Measurements from ENCODE around the gene NFATC2. TPM values are rescaled to one million over a fixed set of nuclear protein-coding genes. Genes with fewer than 3 reads are reported as not detected.
A peak's percentile ranks its signal among the peaks of the same experiment; 100 is the strongest.

Gene NFATC2
- total RNA-seq, 6 experiments from 2014 or later: 3.9 to 7.1 (median 4.7) TPM

DNA sequence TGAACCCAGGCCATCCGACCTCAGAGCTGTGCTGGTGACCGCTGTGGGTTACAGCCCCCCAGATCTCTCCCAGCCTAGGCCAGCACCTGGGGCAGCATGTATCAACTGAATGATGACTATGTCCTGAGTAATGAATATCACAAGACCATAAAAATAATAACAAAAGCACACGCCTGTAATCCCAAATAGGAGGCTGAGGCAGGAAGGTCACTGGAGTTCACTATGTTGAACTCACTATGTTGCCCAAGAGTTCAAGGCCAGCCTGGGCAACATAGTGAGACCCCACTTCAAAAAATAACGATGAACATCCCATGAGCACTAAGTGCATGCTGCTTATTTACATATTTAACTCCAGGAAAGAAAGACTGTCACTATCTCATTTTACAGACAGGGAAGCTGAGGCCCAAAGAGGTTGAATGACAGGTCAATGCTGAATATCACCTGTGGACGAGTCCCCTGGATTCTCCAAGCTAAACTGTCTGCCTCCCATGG, 92.3 kb downstream of the NFATC2 start:
- H3K27ac ChIP-seq: no peak overlapping the region

DNA sequence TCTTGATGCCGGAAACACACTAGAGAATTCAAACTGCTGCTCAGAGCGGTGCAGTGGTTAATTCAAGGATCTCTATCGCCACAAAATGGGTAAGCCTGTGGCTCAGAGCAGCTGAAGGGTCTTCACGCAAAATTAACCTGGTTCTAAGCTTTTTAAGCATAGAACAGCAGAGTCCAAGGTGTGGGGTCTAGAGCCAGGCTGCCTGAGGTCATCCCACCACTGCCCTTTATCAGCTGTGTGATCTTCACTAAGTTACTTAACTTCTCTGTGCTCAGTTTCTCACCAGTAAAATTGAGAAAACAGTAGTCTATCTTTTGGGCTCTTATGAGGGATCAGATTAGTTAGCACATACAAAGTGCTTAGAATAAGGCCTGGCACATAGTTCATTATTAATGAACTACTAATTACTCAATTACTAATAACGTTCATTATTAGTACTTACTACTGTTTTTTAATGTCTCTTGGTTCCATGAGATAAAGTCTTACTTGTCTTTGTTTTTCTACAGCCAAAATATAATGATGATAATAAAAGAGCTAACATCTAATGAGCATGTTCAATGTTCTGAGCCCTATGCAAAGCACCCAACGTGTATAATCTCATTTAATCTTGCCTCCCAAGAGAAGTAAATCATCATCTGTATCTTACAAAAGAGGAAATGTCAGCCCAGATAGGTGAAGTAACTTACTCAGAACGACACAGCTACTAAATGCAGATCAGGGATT, 92.9 kb downstream of the NFATC2 start:
- 80% methylated on average over 7 of the region's 7 CpGs for WGBS (ENCODE audit: insufficient coverage, low coverage, low lambda C conversion rate, missing lambda C conversion rate)
- Histone ChIP-seq H3K27ac (no peak overlapping the region), H3K27me3 (no peaks in the 10 kb centered on the region), H3K9me3 (no peaks in the 10 kb centered on the region), H3K4me1 (peaks cover 0 to 15% (median 7%) of the 10 kb centered on the region in 4 donors), H3K4me3 (no peak overlapping the region), H3K36me3 (peaks cover 0 to 13% (median 0%) of the 10 kb centered on the region in 4 donors)
- no peak for TF ChIP-seq POLR2A (IDR thresholded peaks at IDR 0.05)
- TF ChIP-seq, protein P1, sequence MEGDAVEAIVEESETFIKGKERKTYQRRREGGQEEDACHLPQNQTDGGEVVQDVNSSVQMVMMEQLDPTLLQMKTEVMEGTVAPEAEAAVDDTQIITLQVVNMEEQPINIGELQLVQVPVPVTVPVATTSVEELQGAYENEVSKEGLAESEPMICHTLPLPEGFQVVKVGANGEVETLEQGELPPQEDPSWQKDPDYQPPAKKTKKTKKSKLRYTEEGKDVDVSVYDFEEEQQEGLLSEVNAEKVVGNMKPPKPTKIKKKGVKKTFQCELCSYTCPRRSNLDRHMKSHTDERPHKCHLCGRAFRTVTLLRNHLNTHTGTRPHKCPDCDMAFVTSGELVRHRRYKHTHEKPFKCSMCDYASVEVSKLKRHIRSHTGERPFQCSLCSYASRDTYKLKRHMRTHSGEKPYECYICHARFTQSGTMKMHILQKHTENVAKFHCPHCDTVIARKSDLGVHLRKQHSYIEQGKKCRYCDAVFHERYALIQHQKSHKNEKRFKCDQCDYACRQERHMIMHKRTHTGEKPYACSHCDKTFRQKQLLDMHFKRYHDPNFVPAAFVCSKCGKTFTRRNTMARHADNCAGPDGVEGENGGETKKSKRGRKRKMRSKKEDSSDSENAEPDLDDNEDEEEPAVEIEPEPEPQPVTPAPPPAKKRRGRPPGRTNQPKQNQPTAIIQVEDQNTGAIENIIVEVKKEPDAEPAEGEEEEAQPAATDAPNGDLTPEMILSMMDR (IDR thresholded peaks at IDR 0.05): no peak
- intact Hi-C loops (cut with DNase I): no loop called here
- no peak for DNase-seq
- ATAC-seq: no peak

More for the DNA sequence above, 92.3 kb downstream of the NFATC2 start:
- H3K4me1 ChIP-seq: peaks cover 0 to 15% (median 7%) of the 10 kb centered on the region in 4 donors
- no peak overlapping the region for H3K4me3 ChIP-seq
- no peak for DNase-seq
- H3K27me3 ChIP-seq: no peaks in the 10 kb centered on the region
- TF ChIP-seq, protein P1 (IDR thresholded peaks at IDR 0.05): no peak
- no peak for TF ChIP-seq POLR2A (IDR thresholded peaks at IDR 0.05)
- no peaks in the 10 kb centered on the region for H3K9me3 ChIP-seq
- intact Hi-C loops (cut with DNase I): no loop called here
- peaks cover 0 to 13% (median 0%) of the 10 kb centered on the region in 4 donors for H3K36me3 ChIP-seq
- ATAC-seq: no peak
- 52% methylated on average over 2 of the region's 5 CpGs for WGBS (ENCODE audit: insufficient coverage, low coverage, low lambda C conversion rate, missing lambda C conversion rate)

DNA sequence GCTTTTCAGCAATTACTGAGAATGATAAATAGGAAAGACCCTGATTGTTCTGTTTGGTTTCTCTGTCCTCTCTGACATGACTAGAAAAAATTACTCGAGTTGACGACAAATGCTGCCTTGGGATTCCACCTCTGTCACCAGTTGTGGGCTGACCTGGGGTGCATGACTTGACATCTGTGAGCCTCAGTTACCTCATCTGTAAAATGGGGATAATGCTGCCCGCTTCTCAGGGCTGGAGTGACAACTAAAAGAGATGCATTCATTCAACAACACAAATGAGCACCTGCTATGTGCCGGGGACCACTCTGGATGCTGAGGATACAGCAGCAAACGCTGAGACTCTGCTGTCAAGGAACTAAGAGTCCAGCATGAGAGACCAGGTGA, 94.8 kb downstream of the NFATC2 start:
- TF ChIP-seq POLR2A (IDR thresholded peaks at IDR 0.05): no peak
- TF ChIP-seq, protein P1 (IDR thresholded peaks at IDR 0.05): no peak
- no peaks in the 10 kb centered on the region for H3K27me3 ChIP-seq
- 73% methylated on average over 5 of the region's 5 CpGs for WGBS (ENCODE audit: insufficient coverage, low coverage, low lambda C conversion rate, missing lambda C conversion rate)
- H3K4me1 ChIP-seq: peaks cover 0 to 15% (median 7%) of the 10 kb centered on the region in 4 donors
- H3K9me3 ChIP-seq: no peaks in the 10 kb centered on the region
- H3K27ac ChIP-seq: no peak overlapping the region
- no peak overlapping the region for H3K4me3 ChIP-seq
- DNase-seq (no peak), ATAC-seq (no peak)
- intact Hi-C loops (cut with DNase I): no loop called here
- peaks cover 0 to 2% (median 0%) of the 10 kb centered on the region in 4 donors for H3K36me3 ChIP-seq

DNA sequence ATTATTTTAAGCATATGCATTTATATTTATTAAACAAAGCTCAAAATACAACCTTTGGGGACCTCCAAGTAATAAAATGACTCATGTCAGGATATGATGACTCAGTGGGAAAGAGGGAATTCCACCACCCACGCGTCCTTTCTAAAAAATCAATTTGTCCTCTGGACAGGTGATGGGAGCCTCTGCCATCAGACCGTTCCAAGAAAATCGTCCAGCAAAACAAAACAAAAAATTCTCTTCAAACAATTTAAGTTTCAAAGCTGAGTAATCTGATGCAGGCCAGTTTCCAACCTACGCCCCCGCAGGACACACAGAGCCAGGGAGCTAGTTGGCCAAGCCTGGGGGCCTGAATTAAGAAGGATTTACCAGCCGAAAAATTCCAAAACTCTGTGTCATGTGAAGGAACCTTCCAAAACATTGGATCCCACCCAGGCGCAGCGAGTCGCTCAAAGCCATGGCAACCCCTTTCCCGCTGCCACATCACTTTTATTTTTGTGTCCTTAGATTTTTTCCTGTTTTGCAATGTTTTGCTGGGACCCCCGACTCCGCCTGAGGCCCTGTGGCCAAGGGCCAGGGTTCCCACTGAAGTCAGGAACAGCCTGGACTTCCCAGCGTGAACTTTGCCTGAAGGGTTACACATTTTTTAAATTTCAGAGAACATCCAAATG, 95.3 kb downstream of the NFATC2 start:
- Histone ChIP-seq H3K27me3 (no peaks in the 10 kb centered on the region), H3K27ac (peak overlapping the region in 2 of 3 donors; percentile 7 to 16), H3K4me3 (no peak overlapping the region), H3K9me3 (no peaks in the 10 kb centered on the region), H3K4me1 (peaks cover 0 to 15% (median 7%) of the 10 kb centered on the region in 4 donors), H3K36me3 (no peaks in the 10 kb centered on the region)
- 24% methylated on average over 14 of the region's 14 CpGs for WGBS (ENCODE audit: insufficient coverage, low coverage, low lambda C conversion rate, missing lambda C conversion rate)
- ATAC-seq: peak; percentile 41 to 85 (median 63)
- TF ChIP-seq, protein P1 (IDR thresholded peaks at IDR 0.05): no peak
- TF ChIP-seq POLR2A (IDR thresholded peaks at IDR 0.05): no peak
- intact Hi-C loops (cut with DNase I): no loop called here
- peak in 2 of 3 donors; percentile 40 to 57 for DNase-seq
